HG02870 (cell line): Measurements from ENCODE around the gene SF3B3.
A peak's percentile ranks its signal among the peaks of the same experiment; 100 is the strongest.

Experiments
- ATAC-seq: cut with Tn5 transposase; IDR thresholded peaks from one replicate; pipeline ENCODE4 v1.9.1; 2021; ENCODE audit warnings: mild to moderate bottlenecking, moderate library complexity; ENCODE audit not compliant: unreplicated experiment

SF3B3 gene

DNA sequence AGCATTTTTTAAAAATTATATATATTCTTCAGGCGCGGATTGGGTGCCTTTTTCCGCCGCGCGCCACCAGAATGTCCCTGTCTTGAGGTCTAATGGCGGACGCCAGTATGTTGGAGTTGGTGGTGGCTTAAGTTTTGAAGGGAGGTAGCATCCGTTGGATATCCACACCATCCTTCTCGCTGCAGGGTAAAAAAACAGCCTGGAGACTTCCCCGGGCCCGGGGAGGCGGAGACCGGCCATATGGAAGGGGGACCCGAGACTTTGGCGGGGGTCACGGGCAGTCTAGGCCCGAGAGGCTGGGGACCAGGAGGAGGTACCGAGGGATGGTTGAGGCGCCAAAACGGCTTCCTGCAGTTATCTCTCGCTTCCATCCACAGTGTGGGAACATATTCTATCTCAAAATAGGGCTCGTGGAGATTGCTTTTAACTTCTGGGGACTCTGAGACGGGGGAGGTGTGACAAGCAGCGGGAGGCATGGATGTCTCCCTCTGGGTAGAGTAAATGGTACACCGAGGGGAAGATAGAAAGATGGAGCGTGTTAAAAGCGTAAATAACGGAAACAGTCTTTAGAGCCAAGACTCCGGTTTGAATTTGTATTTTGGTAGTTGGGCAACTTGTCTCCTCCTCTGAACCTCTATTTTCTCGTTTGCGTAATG is at the start of gene SF3B3:
Gene SF3B3, plus strand, starts transcription at position 74 of the 656 bp plus-strand sequence. CDS start 2,841 bp downstream, outside the sequence.
- peak; percentile 43 for ATAC-seq

DNA sequence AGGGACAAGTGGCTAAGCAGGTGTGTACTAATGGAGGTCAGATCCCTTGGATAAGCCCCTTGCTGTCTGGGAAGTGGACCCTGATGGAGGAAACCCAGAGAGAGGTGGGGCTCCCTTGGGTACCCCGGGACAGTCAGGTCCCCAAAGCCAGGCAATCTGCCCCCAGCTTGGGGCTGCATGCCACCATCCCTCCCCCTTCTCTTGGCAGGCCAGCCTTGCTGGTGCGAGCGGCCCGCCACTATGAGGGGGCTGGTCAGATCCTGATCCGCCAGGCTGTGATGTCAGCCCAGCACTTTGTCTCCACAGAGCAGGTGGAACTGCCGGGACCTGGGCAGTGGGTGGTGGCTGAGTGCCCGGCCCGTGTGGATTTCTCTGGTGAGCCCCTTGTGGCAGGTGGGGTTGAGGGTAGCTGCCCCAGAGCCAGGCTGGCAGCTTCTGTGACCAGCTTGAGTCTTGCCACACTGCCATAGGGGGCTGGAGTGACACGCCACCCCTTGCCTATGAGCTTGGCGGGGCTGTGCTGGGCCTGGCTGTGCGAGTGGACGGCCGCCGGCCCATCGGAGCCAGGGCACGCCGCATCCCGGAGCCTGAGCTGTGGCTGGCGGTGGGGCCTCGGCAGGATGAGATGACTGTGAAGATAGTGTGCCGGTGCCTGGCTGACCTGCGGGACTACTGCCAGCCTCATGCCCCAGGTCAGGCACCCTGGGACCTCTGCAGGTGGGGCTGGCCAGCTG is 49.1 kb upstream of the SF3B3 start:
- no peak for ATAC-seq

DNA sequence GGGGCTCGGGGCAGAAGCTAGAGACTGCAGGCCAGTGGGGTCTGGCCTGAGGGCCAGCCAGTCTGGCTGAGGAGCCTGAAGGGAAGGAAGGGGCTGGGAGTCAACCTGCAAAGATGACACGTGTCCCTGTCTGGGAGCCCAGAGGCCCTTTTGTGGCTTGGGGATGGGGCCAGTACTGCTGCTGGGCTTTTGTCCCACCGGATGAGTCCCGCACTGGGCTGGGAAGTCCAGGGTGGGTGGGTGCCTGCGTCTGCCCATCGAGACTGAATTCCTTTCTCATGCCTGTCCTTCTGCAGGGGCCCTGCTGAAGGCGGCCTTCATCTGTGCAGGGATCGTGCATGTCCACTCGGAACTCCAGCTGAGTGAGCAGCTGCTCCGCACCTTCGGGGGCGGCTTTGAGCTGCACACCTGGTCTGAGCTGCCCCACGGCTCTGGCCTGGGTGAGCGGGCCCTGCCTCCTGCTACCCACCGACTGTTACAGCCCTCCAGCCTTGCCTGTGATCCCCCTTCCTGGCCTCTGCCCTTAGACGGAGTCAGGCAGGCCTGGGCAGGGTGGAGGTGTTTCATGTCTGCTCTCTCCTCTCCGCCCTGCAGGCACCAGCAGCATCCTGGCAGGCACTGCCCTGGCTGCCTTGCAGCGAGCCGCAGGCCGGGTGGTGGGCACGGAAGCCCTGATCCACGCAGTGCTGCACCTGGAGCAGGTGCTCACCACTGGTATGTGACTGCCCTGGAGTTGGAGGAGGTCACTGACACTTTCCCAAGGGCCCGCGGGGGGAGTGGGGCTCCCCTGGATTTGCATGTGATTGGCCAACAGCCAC is 48.4 kb upstream of the SF3B3 start:
- no peak for ATAC-seq

DNA sequence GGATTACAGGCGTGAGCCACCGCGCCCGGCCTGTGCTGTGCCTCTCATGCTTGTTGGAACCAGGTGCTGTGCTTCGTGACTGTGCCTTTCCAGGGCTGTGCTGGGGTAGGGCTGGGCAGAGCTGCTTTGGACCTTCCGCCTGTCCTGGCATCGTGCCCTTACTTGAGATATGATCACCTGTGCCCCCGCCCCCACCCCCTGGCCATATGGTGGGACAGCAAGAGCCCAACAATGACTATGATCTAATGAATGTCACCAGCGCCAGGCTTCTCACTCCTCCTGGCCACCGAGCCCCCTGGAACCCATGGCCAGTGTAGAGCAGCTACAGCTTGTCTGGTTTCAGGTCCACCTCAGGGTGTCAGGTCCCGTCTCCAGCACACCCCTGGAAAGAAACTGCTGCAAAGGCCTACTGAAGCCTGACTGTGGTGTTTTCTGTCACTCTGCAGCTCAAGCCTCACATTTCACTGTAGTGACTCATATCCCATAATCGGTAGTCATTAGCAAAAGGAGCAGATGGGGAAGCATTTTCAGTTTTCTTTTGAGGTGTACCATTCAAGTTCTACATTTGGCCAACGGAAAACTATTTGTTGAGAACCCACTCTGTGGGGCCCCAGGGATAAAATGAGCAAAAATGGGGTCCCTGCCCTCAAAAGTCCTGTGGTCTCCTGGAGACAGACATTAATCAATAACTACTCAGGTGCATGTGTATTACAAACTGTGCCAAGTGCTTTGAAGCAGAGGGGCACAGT is 47.2 kb upstream of the SF3B3 start:
- ATAC-seq = peak; percentile 89

DNA sequence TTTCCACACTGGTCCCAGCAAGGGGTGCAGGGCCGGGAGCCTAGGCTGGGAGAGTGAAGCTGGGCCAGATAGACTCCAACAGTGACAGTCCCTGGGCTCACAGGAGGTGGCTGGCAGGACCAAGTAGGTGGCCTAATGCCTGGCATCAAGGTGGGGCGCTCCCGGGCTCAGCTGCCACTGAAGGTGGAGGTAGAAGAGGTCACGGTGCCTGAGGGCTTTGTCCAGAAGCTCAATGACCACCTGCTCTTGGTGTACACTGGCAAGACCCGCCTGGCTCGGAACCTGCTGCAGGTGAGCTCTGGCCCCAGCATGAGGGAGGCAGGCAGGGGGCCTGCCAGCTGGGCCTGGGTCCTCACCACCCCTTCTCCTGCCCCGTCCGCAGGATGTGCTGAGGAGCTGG is 45.4 kb upstream of the SF3B3 start:
- no peak for ATAC-seq

DNA sequence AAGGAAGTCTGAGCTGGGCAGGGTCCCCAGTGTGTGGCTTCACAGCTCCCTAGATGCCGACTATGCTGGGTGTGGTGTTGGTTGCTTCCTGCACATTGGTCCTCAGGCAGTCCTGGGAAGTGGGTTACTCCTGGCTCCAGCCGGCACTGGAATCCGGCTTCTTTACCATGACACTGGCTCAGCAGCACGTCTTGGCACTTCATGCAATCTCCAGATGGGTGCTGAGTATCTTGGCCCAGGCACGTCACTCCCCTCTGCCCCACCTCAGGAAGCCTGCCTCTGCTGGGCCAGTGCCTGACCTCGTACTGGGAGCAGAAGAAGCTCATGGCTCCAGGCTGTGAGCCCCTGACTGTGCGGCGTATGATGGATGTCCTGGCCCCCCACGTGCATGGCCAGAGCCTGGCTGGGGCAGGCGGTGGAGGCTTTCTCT is 44.7 kb upstream of the SF3B3 start:
- no peak for ATAC-seq

DNA sequence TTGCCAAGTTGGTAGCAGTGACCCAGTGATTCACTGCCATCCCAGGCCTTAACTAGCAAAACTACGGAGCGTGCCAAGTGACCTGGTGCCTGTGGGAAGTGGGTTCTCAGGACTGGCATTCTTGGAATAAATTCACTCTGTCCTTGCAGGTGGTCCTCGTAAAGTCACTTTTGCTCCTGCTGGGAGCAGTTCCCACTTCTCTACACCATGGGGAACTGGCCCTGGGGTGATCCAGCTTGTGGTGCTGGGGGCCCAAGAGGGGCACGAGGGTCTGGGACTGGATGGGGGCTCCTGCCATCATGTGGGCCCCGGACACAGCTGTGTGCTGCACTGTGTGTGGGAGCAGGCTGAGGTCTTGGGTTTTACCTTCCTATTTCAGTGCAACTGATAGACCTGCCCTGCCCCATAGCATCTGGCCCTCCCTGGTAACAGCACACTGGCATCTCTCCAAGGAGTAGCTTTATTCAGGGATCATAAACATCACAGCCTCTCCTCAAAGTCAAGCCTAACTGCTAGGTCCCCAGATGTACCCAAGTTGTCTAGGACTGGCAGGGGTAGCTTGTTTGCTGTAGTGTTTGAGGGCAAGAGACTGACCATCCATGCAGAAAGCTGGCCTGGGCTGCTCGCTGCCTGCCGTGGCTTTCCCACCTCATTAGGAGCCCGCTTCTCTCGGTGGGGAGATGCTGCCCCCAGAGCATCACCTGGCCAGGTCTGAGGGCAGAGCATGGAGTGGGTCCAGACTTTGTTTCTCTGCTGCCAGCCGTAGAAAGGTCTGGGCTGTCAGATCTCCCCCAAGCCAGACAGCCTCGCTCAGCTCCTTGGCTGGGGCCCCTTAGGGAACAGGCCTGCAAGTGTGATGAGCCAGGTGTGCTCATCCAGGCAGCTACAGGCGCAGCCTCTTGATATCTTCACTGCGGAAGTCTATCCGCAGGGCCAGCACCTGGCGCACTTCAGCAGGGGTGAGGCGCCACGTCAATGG is 43.2 kb upstream of the SF3B3 start:
- no peak for ATAC-seq

DNA sequence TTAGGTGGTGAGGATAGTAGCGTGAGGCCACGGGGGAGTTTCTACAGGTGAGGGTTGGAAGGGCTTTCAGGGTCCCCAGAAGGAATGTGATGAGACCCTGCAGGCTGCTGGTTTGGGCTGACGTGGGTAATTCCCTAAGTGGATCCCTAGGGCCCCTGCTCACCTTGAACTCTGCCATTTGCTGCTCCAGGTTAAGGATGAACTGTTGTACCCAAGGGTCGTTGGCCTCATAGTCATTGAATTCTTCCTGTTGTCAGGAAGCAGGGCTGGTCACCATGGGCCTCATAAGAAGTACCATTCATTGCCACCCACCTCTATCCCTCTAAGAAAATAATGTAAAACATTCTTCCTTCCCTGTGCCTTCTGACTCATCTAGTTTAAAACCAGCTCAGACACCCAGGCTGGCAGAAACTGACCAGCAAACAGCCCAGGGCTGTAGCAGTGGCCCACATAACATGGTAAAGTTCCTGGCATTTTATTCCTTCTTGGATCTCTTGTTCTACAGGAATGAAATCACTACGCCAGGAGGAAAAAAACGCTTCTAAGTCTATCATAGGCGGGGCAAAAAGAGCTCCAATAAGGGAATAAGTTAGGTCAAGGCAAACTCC is 41.6 kb upstream of the SF3B3 start:
- no peak for ATAC-seq

DNA sequence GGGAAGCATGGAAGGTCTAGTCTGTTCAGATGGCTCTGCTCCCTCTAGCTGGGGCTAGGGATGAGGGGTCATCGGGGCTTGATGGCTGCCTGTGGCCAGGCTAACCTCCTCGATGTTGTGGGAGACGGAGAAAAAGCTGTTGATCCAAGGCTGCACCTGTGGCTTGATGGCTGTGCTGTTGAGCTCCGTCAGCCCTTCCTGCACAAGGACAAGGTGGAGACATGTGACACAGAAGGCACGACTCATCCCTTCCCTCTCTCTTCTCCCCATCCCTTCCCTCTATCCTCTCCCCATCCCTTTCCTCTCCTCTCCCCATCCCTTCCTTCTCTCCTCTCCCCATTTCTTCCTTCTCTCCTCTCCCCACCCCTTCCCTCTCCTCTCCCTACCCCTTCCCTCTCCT is 41.0 kb upstream of the SF3B3 start:
- ATAC-seq = no peak

DNA sequence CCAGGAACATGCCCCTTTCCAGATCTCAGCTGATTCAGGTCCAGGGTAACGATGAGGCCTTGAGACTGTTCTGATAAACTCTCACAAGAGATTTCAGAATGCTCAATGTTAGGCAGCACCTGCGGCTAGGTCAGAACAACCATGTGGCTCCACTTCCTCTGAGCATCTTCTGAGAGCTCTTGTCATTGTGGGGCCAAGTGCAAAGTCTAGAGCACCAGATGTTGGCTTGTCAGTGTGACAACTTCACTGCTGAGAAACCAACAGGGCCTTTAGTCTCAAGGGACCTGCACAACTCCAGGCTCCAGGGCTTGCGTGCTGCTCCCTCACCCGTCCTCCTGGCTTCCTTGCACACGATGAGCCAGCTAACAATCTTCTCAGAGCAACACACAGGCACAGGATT is 40.2 kb upstream of the SF3B3 start:
- ATAC-seq = peak; percentile 41

DNA sequence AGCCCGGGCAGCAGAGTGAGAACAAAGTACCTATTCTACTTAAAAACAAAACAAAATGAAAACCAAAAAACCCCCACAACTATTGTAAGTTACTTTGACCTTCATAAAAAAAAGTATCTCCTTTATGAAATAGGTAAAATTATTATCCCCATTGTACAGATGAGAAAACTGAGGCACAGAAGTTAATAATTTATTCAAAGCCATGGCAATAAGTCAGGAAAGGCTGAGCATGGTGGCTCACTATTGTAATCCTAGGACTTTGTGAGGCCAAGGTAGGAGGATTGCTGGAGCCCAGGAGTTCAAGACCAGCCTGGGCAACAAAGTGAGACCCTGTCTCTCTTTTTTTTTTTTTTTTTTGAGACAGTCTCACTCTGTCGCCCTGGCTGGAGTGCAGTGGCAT is 38.7 kb upstream of the SF3B3 start:
- no peak for ATAC-seq

DNA sequence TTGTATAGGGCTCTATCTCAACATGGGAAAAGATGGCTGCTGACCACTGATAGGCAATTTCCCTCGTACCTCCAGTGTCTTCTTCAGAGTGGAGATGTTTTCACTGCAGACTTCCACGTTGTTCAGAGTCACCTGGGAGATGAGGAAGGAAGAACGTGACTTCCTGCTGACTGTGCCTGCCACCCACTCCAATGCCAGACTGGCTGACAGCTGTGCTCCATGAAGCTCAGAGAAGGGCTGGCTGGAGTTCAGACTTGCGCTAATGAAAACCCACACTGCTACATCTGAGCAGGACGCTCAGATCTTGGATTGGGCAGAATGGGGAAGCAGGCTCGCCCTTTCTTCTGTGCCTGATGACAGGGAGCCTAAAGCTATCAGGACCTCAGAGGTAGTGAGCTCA is 33.4 kb upstream of the SF3B3 start:
- ATAC-seq = no peak

DNA sequence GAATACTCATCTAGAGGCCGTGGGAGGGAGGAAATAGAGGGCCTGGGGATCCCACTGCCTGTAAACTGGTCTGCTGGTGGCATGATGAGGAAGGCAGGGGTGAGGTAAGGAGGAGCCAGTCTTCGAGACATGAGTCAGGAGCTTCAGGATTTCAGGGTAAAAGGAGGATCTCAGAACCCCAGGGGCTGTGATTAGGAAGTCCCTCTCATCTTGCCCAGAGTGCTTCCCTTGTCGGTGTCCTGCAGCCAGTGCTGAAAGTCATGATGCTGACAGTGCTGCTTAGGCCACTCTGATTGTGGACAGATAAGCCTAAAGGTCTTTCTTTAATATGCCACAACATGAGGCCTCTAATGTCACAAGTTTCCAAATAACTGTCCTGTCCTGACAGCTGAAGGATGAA is 29.8 kb upstream of the SF3B3 start:
- no peak for ATAC-seq

DNA sequence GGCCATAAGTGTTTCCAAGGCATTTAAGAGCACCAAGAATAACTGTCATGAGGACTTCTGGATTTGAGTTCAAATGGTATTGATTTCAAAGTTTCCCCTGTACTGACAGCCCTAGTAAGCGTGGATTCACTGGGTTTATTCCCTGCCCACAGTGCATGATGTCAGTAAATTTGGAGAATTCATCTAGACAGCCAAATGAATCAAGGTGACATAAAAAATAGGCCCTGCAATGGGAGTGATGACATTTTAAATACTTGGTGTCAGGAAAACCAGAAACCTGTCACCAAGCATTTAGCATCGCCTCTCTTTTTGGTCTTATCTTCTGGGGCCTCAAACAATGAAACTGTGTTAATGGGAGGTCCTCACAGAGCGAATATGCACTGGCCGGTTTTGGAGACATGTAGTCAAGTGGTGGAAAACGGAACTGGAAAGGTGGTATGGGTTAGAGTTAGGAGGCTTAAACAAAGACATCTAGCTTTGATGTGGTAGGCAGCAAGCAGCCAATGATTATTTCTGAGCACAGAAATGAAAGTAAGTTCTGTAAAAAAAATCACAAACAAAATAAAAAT is 29.3 kb upstream of the SF3B3 start:
- no peak for ATAC-seq

DNA sequence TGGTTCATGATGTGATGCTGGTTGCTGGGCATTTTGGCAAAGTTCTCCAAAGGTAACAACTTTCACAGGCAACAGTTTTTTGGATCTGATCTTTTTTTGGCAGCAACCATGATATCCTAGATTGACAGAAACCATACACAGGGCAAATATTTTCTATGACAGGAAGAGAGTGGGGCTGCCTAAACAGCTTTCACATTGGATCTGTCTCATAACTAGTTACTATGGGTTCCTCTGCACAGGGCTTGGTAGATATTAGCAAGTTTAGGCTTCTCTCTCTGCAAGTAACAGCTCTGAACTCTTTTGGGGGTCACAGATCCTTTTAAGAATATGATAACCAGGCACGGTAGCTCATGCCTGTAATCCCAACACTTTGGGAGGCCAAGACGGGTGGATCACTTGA is 28.8 kb upstream of the SF3B3 start:
- no peak for ATAC-seq

DNA sequence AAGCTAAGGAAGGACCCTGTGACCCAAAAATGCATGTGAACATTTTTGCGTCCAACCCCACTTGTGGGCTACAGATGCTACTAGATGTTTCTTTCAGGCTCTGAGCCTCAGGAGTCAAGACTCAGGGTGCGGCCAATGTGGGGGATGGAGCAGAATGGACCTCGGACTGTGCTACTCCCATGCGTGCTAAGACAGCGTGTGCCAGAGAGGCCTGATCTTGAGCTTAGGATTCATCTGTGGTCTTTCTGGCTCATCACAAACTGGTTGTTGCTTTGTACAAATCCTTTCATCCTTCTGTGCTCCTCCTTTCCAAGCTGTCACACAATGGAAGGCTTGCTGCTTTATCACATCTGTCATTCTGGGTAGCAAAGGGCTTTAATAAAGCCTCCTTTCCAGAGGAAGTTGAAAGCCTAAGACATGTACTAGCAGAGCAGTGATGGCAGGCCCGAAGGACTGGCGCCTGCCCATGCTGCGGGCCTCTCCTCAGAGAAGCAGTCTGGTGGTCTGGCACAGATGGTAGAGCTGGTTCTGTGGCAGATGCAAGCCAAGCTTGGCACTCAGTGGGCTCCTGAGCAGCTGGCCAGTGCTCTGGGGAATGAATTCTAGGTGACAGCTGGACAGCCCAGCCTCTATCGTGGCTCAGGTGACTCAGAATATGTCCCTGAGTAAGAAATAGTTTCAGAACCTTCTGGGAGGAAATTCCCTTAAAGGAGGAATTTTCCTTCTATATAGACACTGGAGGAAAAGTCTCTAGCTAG is 28.0 kb upstream of the SF3B3 start:
- ATAC-seq = no peak

DNA sequence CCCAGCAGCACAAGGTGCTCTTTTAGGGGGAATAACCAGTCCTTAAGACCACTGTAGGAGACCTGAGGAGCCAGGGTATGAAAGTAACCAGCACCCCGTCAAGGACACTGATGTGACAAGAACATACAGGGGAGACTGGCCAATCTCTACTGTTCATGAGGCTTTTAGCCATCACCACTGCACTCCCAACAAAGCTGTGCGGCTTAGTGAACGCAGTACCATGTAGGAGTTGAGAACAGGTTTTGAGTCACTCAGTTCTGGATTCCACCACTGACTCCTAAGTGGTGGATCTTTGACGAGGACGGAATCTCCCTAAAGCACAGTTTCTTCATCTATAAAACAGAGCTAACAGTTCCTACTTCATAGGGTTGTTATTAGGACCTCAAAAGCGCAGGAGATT is 27.1 kb upstream of the SF3B3 start:
- no peak for ATAC-seq

DNA sequence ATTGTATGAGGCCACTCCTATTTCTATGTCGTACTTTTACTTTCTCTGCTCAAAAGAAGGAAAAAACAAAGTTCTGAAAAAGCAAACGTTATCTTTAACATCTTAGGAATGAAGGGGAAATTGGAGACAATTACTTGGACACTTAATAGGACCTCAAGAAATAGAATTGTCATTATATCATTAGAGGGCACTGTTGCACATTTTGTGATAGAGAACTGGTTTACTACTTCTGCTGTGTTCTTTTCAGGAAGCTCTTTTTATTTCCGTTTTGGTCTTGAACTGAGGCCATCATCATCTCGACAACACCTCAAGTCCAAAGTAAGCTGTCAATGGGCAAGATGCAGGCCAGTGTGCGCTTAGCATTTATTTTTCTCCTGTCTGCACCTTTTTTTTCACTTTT is 14.9 kb upstream of the SF3B3 start:
- no peak for ATAC-seq
